Measurements from ENCODE around the gene CAMTA2.

DNA sequence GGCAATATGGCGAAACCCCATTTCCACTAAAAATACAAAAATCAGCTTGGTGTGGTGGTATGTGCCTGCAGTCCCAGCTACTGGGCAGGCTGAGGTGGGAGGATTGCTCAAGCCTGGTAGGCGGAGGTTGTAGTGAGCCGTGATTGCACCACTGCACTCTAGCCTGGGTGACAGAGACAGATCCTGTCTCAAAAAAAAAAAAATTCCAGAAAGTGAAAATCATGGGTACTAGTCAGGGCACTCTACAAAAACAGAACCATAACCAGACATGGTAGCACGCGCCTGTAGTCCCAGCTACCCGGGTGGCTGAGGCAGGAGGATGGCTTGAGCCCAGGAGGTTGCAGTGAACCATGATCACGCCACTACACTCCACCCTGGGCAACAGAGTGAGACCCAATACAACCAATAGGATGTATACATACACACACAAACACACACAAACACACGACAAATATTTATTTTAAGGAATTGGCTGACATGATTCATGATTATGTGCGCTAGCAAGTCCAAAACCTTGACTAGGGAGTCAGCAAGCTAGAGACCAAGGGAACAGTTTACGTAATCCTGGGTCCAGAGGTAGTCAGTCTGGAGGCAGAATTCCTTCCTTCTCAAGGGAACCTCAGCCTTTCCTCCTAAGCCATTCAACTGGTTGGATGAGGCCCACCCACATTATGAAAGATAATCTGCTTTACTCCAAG is 67.0 kb downstream of the CAMTA2 start:
- TF ChIP-seq, protein P1, sequence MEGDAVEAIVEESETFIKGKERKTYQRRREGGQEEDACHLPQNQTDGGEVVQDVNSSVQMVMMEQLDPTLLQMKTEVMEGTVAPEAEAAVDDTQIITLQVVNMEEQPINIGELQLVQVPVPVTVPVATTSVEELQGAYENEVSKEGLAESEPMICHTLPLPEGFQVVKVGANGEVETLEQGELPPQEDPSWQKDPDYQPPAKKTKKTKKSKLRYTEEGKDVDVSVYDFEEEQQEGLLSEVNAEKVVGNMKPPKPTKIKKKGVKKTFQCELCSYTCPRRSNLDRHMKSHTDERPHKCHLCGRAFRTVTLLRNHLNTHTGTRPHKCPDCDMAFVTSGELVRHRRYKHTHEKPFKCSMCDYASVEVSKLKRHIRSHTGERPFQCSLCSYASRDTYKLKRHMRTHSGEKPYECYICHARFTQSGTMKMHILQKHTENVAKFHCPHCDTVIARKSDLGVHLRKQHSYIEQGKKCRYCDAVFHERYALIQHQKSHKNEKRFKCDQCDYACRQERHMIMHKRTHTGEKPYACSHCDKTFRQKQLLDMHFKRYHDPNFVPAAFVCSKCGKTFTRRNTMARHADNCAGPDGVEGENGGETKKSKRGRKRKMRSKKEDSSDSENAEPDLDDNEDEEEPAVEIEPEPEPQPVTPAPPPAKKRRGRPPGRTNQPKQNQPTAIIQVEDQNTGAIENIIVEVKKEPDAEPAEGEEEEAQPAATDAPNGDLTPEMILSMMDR (IDR thresholded peaks at IDR 0.05; ENCODE audit: insufficient read depth, low read depth, low read length): no peak
- no peak for TF ChIP-seq EZH2 (IDR thresholded peaks at IDR 0.05; ENCODE audit: insufficient read depth, low read length)
